ENCODE measurements around the gene ARL15.

The ARL15 gene

DNA sequence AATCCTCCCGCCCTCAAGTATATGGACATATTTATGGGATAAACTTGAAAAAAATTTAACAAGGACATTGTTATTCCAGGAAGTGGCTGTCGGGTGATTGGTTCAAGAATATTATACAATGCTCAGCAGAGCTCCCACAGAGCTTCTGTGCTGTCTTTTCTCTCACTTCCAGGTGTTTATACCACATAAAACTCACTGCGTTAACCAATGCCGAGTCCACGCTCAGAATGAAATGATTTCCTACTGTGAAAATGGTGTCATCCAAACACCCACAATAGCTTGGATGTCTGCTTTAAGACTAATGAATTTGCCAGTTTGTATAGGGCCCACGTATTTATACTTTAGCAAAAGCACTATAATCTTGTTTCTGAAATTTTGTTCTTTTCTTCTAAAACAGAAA, 381.7 kb downstream of the ARL15 start:
- TF ChIP-seq, protein P1, sequence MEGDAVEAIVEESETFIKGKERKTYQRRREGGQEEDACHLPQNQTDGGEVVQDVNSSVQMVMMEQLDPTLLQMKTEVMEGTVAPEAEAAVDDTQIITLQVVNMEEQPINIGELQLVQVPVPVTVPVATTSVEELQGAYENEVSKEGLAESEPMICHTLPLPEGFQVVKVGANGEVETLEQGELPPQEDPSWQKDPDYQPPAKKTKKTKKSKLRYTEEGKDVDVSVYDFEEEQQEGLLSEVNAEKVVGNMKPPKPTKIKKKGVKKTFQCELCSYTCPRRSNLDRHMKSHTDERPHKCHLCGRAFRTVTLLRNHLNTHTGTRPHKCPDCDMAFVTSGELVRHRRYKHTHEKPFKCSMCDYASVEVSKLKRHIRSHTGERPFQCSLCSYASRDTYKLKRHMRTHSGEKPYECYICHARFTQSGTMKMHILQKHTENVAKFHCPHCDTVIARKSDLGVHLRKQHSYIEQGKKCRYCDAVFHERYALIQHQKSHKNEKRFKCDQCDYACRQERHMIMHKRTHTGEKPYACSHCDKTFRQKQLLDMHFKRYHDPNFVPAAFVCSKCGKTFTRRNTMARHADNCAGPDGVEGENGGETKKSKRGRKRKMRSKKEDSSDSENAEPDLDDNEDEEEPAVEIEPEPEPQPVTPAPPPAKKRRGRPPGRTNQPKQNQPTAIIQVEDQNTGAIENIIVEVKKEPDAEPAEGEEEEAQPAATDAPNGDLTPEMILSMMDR (conservative IDR thresholded peaks at IDR 0.05; ENCODE audit: control insufficient read depth, insufficient read depth, low read depth, low read length): no peak
- DNase-seq (ENCODE audit: low read depth): no peak
- no peak overlapping the region for H3K4me3 ChIP-seq (ENCODE audit: control insufficient read depth, low read depth, low read length)

DNA sequence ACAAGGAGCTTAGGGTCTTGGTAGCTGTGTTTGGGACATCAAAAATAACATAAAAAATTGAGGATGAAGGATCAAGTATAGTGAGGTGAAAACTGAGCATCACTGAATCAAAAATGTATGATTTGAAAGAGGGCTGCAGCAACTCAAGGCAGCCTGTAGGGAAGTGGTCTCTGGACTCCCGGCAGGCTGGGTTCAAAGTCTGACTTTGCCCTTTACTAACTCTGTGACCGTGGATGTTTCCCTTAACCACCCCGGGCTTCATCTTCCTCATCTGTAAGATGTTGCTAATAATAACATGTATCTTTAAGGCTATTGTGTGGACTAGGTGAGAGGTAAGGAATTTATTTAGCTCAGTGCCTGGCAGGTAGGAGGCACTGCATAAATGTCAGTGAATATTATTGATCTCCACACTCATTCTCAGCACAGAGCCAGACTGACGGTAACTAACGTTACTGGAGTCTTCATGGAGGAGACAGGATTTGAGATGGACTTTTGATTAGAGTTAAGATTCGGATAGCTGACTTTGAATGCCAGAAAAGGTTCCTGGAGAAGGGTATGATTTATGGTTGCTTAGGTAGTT, 382.6 kb downstream of the ARL15 start:
- TF ChIP-seq, protein P1 (conservative IDR thresholded peaks at IDR 0.05; ENCODE audit: control insufficient read depth, insufficient read depth, low read depth, low read length): no peak
- H3K4me3 ChIP-seq (ENCODE audit: control insufficient read depth, low read depth, low read length): no peak overlapping the region
- no peak for DNase-seq (ENCODE audit: low read depth)

GRCh38 chr5:53926026-53926425, 384.3 kb downstream of the ARL15 start:
- TF ChIP-seq, protein P1 (conservative IDR thresholded peaks at IDR 0.05; ENCODE audit: control insufficient read depth, insufficient read depth, low read depth, low read length): no peak
- no peak overlapping the region for H3K4me3 ChIP-seq (ENCODE audit: control insufficient read depth, low read depth, low read length)
- DNase-seq (ENCODE audit: low read depth): no peak

DNA sequence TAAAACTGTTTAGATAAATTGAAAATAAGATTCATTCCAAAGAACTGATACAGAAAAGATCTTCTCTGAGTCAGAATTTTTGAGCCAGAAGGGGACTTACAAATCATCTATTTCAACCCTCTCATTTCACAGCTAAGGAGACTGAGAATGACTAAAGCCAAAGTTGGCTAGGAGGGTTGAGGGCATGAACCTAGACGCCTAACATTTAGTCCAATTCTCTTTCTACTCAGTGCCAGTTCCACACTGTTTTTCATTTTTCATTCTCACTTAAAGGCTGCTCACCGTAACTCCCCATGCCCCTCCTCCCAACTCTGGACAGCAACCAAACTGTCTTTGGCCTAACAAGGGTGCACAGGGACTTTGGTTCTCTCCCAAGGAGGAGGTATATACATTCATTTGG, 386.0 kb downstream of the ARL15 start:
- TF ChIP-seq, protein P1 (conservative IDR thresholded peaks at IDR 0.05; ENCODE audit: control insufficient read depth, insufficient read depth, low read depth, low read length): no peak
- no peak overlapping the region for H3K4me3 ChIP-seq (ENCODE audit: control insufficient read depth, low read depth, low read length)
- DNase-seq (ENCODE audit: low read depth): peak; percentile 54

- TF ChIP-seq, protein P1 (conservative IDR thresholded peaks at IDR 0.05; ENCODE audit: control insufficient read depth, insufficient read depth, low read depth, low read length): no peak
- no peak overlapping the region for H3K4me3 ChIP-seq (ENCODE audit: control insufficient read depth, low read depth, low read length)
- peak; percentile 36 for DNase-seq (ENCODE audit: low read depth)
Observed at GRCh38 chr5:53923961-53924360, 386.4 kb downstream of the ARL15 start.

GRCh38 chr5:53922508-53923498, 387.6 kb downstream of the ARL15 start:
- DNase-seq (ENCODE audit: low read depth): no peak
- TF ChIP-seq, protein P1 (conservative IDR thresholded peaks at IDR 0.05; ENCODE audit: control insufficient read depth, insufficient read depth, low read depth, low read length): no peak
- H3K4me3 ChIP-seq (ENCODE audit: control insufficient read depth, low read depth, low read length): no peak overlapping the region

All from fibroblast of mammary gland (primary cell).